Loucy (cell line): Measurements from ENCODE around the gene COG4.
A peak's percentile ranks its signal among the peaks of the same experiment; 100 is the strongest.

ENCODE experiments used
- H2AFZ ChIP-seq: fragments of 200-600 bp; sonication (generic); 2 replicates; pipeline ENCODE4 v1.6.0; 2016; ENCODE audit warnings: antibody characterized with exemption, mild to moderate bottlenecking, low read length, moderate library complexity
- H3F3A ChIP-seq: fragments of 200-600 bp; 2 replicates; pipeline ENCODE4 v1.6.0; 2016; ENCODE audit warnings: antibody characterized with exemption, low read depth, mild to moderate bottlenecking
- H3K27me3 ChIP-seq: fragments of 200-600 bp; sonication (generic); 2 replicates; pipeline ENCODE4 v1.6.1; 2014; ENCODE audit warnings: low read length, mild to moderate bottlenecking; ENCODE audit not compliant: insufficient read depth, poor library complexity, severe bottlenecking
- H3K36me3 ChIP-seq: fragments of 200-600 bp; sonication (generic); 2 replicates; pipeline ENCODE4 v1.6.1; 2016; ENCODE audit warnings: low read length; ENCODE audit not compliant: insufficient read depth
- H3K4me1 ChIP-seq: fragments of 200-600 bp; sonication (generic); 2 replicates; pipeline ENCODE4 v1.5.1; 2014; ENCODE audit warnings: low read length, mild to moderate bottlenecking; ENCODE audit not compliant: insufficient read depth, poor library complexity, severe bottlenecking
- H3K4me2 ChIP-seq: fragments of 200-600 bp; sonication (generic); 2 replicates; pipeline ENCODE4 v1.6.0; 2014; ENCODE audit warnings: antibody characterized with exemption, low read length, low read depth, mild to moderate bottlenecking; ENCODE audit not compliant: poor library complexity, severe bottlenecking
- H3K4me3 ChIP-seq: fragments of 200-600 bp; sonication (generic); 2 replicates; pipeline ENCODE4 v1.5.1; 2014; ENCODE audit warnings: low read length, mild to moderate bottlenecking, mixed read lengths; ENCODE audit not compliant: poor library complexity, severe bottlenecking
- H3K79me2 ChIP-seq: fragments of 200-600 bp; sonication (generic); 2 replicates; pipeline ENCODE4 v1.6.1; 2014; ENCODE audit warnings: low read length; ENCODE audit not compliant: insufficient read depth
- H3K9ac ChIP-seq: fragments of 200-600 bp; sonication (generic); 2 replicates; pipeline ENCODE4 v1.6.0; 2014; ENCODE audit warnings: mild to moderate bottlenecking, low read depth, low read length, moderate library complexity; ENCODE audit not compliant: poor library complexity, severe bottlenecking
- H3K9me2 ChIP-seq: fragments of 200-600 bp; sonication (generic); replicated peaks from 2 replicates; pipeline ENCODE4 v1.6.1; 2016; ENCODE audit warnings: low read depth, low read length, mixed read lengths
- H3K9me3 ChIP-seq: fragments of 200-600 bp; sonication (generic); 2 replicates; pipeline ENCODE4 v1.6.1; 2014; ENCODE audit warnings: mild to moderate bottlenecking, antibody characterized with exemption, low read length, low read depth; ENCODE audit not compliant: insufficient read depth
- H4K20me1 ChIP-seq: fragments of 200-600 bp; sonication (generic); 2 replicates; pipeline ENCODE4 v1.6.0; 2014; ENCODE audit warnings: antibody characterized with exemption, low read length, mild to moderate bottlenecking; ENCODE audit not compliant: insufficient read depth, poor library complexity, severe bottlenecking
- CTCF ChIP-seq: fragments of 200-600 bp; sonication (generic); conservative IDR thresholded peaks from 2 replicates; pipeline ENCODE4 v1.5.1; 2014; ENCODE audit warnings: mild to moderate bottlenecking, antibody characterized with exemption, low read length
- EZH2phosphoT487 ChIP-seq: fragments of 200-600 bp; IDR thresholded peaks from 2 replicates; pipeline ENCODE4 v1.6.1; 2018; ENCODE audit warnings: antibody characterized with exemption, mild to moderate bottlenecking, moderate library complexity, borderline replicate concordance

COG4 gene

DNA sequence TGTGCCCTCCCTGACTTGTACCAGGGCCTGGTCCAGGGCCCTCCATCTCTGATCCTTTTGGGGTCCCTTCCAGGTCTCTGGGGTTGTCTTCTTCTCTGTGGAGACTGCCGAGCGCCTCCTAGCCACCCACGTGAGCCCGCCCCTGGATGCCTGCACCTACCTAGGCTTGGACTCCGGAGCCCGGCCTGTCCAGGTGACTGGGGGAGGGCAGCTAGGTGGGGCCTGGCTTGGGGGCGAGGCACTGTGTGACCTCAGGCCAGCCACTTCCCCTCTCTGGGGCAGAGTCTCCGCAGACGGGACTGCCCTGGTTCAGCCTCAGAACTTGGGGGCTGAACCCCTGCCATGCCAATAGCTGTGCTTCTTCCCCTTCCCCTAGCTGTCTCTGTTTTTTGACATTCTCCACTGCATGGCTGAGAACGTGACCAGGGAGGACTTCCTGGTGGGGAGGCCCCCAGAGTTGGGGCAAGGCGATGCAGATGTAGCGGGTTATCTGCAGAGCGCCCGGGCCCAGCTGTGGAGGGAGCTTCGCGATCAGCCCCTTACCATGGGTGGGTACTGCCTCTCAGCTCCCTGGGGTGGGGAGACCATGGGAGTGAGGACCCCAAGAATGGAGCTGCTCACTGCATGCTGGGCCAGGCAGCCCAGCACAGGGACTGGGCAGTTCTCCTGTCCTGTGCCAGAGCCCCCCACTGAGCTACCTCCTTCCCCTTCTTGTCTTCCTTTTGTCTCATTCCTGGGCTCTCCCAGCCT lies 54.4 kb downstream of the COG4 start:
- Histone ChIP-seq H3K4me2 (no peak overlapping the region), H3K4me1 (no peaks in the 10 kb centered on the region), H4K20me1 (no peaks in the 10 kb centered on the region), H3K9me3 (no peaks in the 10 kb centered on the region), H2AFZ (no peak overlapping the region), H3K36me3 (no peaks in the 10 kb centered on the region), H3K4me3 (no peak overlapping the region), H3K79me2 (no peaks in the 10 kb centered on the region), H3K27me3 (no peaks in the 10 kb centered on the region), H3F3A (no peaks in the 10 kb centered on the region), H3K9me2 (no peaks in the 10 kb centered on the region), H3K9ac (no peak overlapping the region)
- TF ChIP-seq EZH2phosphoT487 (no peak), CTCF (no peak)

GRCh38 chr16:70467608-70468007 lies 55.7 kb downstream of the COG4 start:
- Histone ChIP-seq H3K4me3 (no peak overlapping the region), H3K9me3 (no peaks in the 10 kb centered on the region), H2AFZ (no peak overlapping the region), H3K9ac (no peak overlapping the region), H3K4me1 (no peaks in the 10 kb centered on the region), H3K27me3 (no peaks in the 10 kb centered on the region), H3K79me2 (no peaks in the 10 kb centered on the region), H3K36me3 (no peaks in the 10 kb centered on the region), H3F3A (no peaks in the 10 kb centered on the region), H3K9me2 (no peaks in the 10 kb centered on the region), H3K4me2 (no peak overlapping the region), H4K20me1 (no peaks in the 10 kb centered on the region)
- no peak for TF ChIP-seq EZH2phosphoT487
- TF ChIP-seq CTCF: no peak

DNA sequence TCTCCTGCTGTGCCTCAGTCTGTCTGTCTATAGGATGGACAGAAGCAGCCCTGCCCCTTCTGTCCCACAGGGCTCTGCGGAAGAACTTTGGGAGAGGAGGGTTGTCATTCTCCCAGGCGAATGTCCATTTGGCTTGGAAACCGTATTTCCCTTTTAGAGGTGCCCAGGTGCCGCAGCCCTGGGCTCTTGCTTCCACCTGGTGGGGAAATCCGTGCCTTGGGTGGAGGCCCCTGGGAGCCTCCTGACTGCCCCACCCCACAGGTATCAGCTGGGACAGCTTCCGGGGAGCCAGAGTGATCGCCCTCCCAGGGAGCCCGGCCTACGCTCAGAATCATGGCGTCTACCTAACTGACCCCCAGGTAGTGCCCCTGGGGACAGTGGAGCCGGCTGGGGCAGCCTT lies 56.2 kb downstream of the COG4 start:
- H3F3A ChIP-seq: no peaks in the 10 kb centered on the region
- no peak overlapping the region for H3K9ac ChIP-seq
- H3K4me3 ChIP-seq: no peak overlapping the region
- H3K4me1 ChIP-seq: no peaks in the 10 kb centered on the region
- no peak overlapping the region for H3K4me2 ChIP-seq
- H3K9me2 ChIP-seq: no peaks in the 10 kb centered on the region
- no peak overlapping the region for H2AFZ ChIP-seq
- no peaks in the 10 kb centered on the region for H3K79me2 ChIP-seq
- no peaks in the 10 kb centered on the region for H3K9me3 ChIP-seq
- no peaks in the 10 kb centered on the region for H3K27me3 ChIP-seq
- no peaks in the 10 kb centered on the region for H3K36me3 ChIP-seq
- H4K20me1 ChIP-seq: no peaks in the 10 kb centered on the region
- TF ChIP-seq CTCF (0 out of 2 replicates have a peak, but pooled peaks have one; percentile 12), EZH2phosphoT487 (no peak)
